GM19395 (cell line): ENCODE data around the gene SMARCAD1.

Source experiments
- ATAC-seq: cut with Tn5 transposase; IDR thresholded peaks from one replicate; pipeline ENCODE4 v1.9.1; 2021; ENCODE audit warnings: mild to moderate bottlenecking, moderate library complexity; ENCODE audit not compliant: unreplicated experiment

SMARCAD1 gene

GRCh38 chr4:94207469-94208224 lies at the start of gene SMARCAD1:
Gene SMARCAD1 (plus strand): TSS chr4:94207865. CDS start chr4:94208395, 530 bp downstream.
- peak; percentile 97 for ATAC-seq

- no peak for ATAC-seq
Observed at GRCh38 chr4:94158883-94159282, 48.8 kb upstream of the SMARCAD1 start.

GRCh38 chr4:94159790-94160189 lies 47.9 kb upstream of the SMARCAD1 start:
- ATAC-seq: no peak

GRCh38 chr4:94160774-94161173 lies 46.9 kb upstream of the SMARCAD1 start:
- peak; percentile 83 for ATAC-seq

- no peak for ATAC-seq
Observed at GRCh38 chr4:94165256-94165655, 42.4 kb upstream of the SMARCAD1 start.

- no peak for ATAC-seq
Observed at GRCh38 chr4:94168321-94168720, 39.3 kb upstream of the SMARCAD1 start.

- ATAC-seq: no peak
Observed at GRCh38 chr4:94169803-94170372, 37.8 kb upstream of the SMARCAD1 start.

GRCh38 chr4:94171616-94172015 lies 36.0 kb upstream of the SMARCAD1 start:
- no peak for ATAC-seq

GRCh38 chr4:94175553-94176261 lies 32.0 kb upstream of the SMARCAD1 start:
- no peak for ATAC-seq

- ATAC-seq: no peak
Observed at GRCh38 chr4:94177822-94178221, 29.8 kb upstream of the SMARCAD1 start.

GRCh38 chr4:94181815-94182214 lies 25.9 kb upstream of the SMARCAD1 start:
- no peak for ATAC-seq

GRCh38 chr4:94202769-94203168 lies 4.9 kb upstream of the SMARCAD1 start:
- ATAC-seq: no peak

- ATAC-seq: no peak
Observed at GRCh38 chr4:94208266-94208665, 601 bp downstream of the SMARCAD1 start.

- no peak for ATAC-seq
Observed at GRCh38 chr4:94208918-94209317, 1.3 kb downstream of the SMARCAD1 start.

- ATAC-seq: no peak
Observed at GRCh38 chr4:94211861-94212260, 4.2 kb downstream of the SMARCAD1 start.

GRCh38 chr4:94214703-94215319 lies 7.1 kb downstream of the SMARCAD1 start:
- ATAC-seq: no peak

- no peak for ATAC-seq
Observed at GRCh38 chr4:94216394-94216793, 8.7 kb downstream of the SMARCAD1 start.

GRCh38 chr4:94219402-94219801 lies 11.7 kb downstream of the SMARCAD1 start:
- ATAC-seq: no peak

GRCh38 chr4:94221916-94222315 lies 14.3 kb downstream of the SMARCAD1 start:
- ATAC-seq: no peak

GRCh38 chr4:94225449-94225848 lies 17.8 kb downstream of the SMARCAD1 start:
- no peak for ATAC-seq

- ATAC-seq: no peak
Observed at GRCh38 chr4:94226763-94227162, 19.1 kb downstream of the SMARCAD1 start.
